ENCODE results near the gene OS9.

GRCh38 chr12:57697076-57697475 is 3.1 kb downstream of the OS9 start:
- no peak for TF ChIP-seq EZH2 (IDR thresholded peaks at IDR 0.05; ENCODE audit: borderline replicate concordance, low read depth, low read length, severe bottlenecking)
- no peak for TF ChIP-seq CTCF (IDR thresholded peaks at IDR 0.05; ENCODE audit: borderline replicate concordance, extremely low read depth, low read length, poor library complexity, severe bottlenecking)

All from DND-41 (cell line).